ENCODE data around the gene BTBD6. TPM values are rescaled to one million over a fixed set of nuclear protein-coding genes. Genes with fewer than 3 reads are reported as not detected.
A peak's percentile ranks its signal among the peaks of the same experiment; 100 is the strongest.
"Not testable (repeated sequence)": the region's sequence is repeated elsewhere in the genome, so short reads cannot be mapped to it uniquely, and the experiment has no call there.

The BTBD6 gene
- total and polyA plus RNA-seq, 9 donors, result 32.6 to 46.6 (median 37.9) TPM

DNA sequence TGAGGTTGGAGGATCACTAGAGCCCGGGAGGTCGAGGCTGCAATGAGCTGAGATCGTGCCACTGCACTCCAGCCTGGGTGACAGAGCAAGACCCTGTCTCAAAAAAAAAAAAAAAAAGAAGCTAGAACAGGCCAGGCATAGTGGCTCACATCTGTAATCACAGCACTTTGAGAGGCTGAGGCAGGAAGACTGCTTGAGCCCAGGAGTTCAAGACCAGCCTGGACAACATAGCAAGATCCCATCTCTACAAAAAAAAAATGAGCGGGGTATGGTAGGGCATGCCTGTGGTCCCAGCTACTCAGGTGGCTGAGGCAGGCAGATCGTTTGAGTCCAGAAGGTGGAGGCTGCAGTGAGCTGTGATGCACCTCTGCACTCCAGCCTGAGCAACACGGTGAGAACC is 40.6 kb downstream of the BTBD6 start:
- H3K4me1 ChIP-seq (ENCODE audit: control insufficient read depth, insufficient read depth, low read length), result peaks cover 11% of the 10 kb centered on the region
- not testable (repeated sequence) for H3K36me3 ChIP-seq (ENCODE audit: control insufficient read depth, insufficient read depth, low read length); H3K9me3 ChIP-seq (replicated peaks; ENCODE audit: control insufficient read depth, low read depth, low read length); DNase-seq; H3K27ac ChIP-seq (ENCODE audit: low read length); H3K27me3 ChIP-seq (ENCODE audit: control insufficient read depth, insufficient read depth, low read length); H3K4me3 ChIP-seq (ENCODE audit: low read length)
- WGBS (ENCODE audit: insufficient coverage), result 78% methylated on average over 4 of the region's 6 CpGs

DNA sequence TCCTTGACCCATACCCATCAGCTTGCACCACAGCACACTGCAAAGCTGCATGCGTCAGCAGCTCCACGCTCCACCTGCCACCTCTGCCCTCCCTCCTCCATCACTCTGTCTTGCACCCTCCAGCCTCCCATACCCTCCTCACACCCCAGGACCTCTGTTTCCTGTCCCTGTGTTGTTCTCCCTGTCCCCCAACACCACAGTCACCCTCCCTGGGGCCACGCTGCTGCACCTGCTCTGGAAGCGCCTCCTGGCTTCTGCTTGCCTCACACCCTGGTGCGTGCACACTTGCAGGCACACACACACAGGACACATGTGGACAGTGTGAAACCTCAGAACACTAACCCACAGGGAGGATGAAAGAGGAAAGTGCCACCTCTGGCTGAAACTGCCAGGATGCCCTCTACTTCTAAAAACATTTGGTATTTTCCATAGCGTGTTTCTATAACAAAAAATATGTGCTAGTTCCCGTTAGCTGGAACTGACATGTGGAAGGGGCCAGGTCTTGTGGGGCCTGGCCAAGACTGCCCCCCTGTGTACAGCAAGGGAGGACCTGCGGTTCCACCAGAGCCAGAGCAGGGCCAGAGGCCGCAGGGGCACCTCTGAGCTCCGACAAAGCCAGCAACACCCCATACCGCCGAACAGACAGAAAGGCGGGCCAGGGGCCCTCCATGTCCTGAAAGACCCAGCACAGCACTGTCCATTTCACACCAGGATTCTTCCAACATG is 42.5 kb downstream of the BTBD6 start:
- H3K27me3 ChIP-seq (ENCODE audit: control insufficient read depth, insufficient read depth, low read length), result no peaks in the 10 kb centered on the region
- 79% methylated on average over 11 of the region's 13 CpGs for WGBS (ENCODE audit: insufficient coverage)
- H3K36me3 ChIP-seq (ENCODE audit: control insufficient read depth, insufficient read depth, low read length), result peaks cover 6% of the 10 kb centered on the region
- H3K4me3 ChIP-seq (ENCODE audit: low read length), result no peak overlapping the region
- no peak overlapping the region for H3K27ac ChIP-seq (ENCODE audit: low read length)
- H3K9me3 ChIP-seq (replicated peaks; ENCODE audit: control insufficient read depth, low read depth, low read length), result no peaks in the 10 kb centered on the region
- DNase-seq, result no peak
- H3K4me1 ChIP-seq (ENCODE audit: control insufficient read depth, insufficient read depth, low read length), result peaks cover 22% of the 10 kb centered on the region

DNA sequence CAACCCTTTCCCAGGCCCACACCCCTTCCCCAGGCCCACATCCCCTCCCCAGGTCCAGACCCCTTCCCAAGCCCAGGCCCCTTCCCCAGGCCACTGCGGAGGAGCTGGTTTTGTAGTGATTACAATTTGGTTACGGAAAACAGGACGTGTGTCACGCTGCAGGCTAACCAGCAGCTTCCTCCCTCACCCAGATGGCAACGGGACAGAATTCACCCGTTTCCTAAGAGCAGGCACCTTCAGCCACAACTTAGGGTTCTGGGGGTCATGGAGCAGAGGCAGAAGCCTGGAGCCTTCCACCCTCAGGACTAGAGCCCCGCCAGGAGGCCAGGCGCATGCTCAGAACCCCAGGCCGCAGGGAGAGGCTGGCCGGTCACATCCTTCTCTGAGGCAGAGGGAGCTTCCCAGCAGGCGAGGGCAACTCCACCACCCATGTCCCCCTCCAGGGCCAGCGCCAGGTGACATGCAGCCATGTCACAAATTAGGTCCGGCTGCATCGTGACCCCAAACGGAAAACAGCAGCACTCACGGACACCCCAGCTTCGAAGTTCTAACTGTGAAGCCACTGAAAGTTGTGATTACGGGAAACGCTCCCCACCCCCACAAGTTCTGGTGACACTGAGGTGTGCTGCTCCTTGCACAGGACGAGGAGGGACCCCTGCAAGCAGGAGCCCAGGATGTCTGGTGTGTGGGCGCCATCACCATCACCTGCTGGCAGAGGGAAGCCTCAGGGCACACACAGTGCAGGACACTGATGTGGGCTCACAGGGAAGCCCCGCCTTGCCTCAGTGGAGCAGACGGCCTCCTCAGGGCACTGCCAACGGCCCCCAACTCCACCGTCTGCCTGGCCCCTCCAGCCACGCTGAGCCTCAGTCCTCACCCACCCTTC is 44.7 kb downstream of the BTBD6 start:
- Histone ChIP-seq H3K27ac (ENCODE audit: low read length) (no peak overlapping the region), H3K36me3 (ENCODE audit: control insufficient read depth, insufficient read depth, low read length) (no peaks in the 10 kb centered on the region), H3K4me1 (ENCODE audit: control insufficient read depth, insufficient read depth, low read length) (peaks cover 22% of the 10 kb centered on the region), H3K27me3 (ENCODE audit: control insufficient read depth, insufficient read depth, low read length) (no peaks in the 10 kb centered on the region), H3K9me3 (replicated peaks; ENCODE audit: control insufficient read depth, low read depth, low read length) (no peaks in the 10 kb centered on the region), H3K4me3 (ENCODE audit: low read length) (no peak overlapping the region)
- DNase-seq, result no peak
- whole genome bisulfite sequencing (ENCODE audit: insufficient coverage), result 76% methylated on average over 18 of the region's 26 CpGs

DNA sequence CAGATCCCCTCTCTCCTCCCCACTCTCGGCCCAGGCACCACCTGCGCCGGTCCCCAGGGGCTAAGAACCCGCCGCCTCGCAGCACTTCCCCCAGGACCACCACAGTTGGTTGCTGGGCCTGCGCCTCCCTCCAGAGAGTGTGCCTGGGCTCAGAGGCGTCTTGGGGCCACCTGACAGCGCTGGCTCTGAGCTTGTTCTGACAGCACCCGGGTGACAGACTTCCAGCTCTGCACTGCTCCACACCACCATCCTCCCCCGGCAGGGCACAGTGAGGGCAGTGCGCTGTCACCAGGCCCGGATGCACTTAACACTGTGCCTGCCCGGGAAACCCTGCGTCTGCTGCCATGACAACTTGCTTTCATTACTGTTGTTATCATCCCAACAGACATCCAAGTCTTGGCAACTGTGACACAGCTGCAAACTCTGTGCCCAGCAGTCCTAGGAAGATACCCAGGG is 45.8 kb downstream of the BTBD6 start:
- WGBS (ENCODE audit: insufficient coverage), result 56% methylated on average over 13 of the region's 15 CpGs
- Histone ChIP-seq H3K4me3 (ENCODE audit: low read length) (no peak overlapping the region), H3K36me3 (ENCODE audit: control insufficient read depth, insufficient read depth, low read length) (no peaks in the 10 kb centered on the region), H3K27me3 (ENCODE audit: control insufficient read depth, insufficient read depth, low read length) (no peaks in the 10 kb centered on the region), H3K9me3 (replicated peaks; ENCODE audit: control insufficient read depth, low read depth, low read length) (no peaks in the 10 kb centered on the region), H3K27ac (ENCODE audit: low read length) (peak overlapping the region; percentile 74), H3K4me1 (ENCODE audit: control insufficient read depth, insufficient read depth, low read length) (peaks cover 22% of the 10 kb centered on the region)
- peak; percentile 73 for DNase-seq

DNA sequence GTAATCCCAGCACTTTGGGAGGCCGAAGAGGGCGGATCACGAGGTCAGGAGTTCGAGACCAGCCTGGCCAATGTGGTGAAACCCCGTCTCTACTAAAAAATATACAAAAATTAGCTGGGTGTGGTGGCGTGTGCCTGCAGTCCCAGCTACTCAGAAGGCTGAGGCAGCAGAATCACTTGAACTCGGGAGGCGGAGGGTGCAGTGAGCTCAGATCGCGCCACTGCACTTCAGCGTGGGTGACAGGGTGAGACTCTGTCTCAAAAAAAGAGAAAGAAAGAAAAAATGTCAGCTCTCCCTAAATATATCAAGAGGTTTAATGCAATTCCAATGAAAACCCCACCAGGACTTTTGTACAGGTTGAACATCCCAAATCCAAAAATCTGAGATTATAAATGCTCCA is 49.0 kb downstream of the BTBD6 start:
- H3K27ac ChIP-seq (ENCODE audit: low read length); H3K27me3 ChIP-seq (ENCODE audit: control insufficient read depth, insufficient read depth, low read length); H3K36me3 ChIP-seq (ENCODE audit: control insufficient read depth, insufficient read depth, low read length); DNase-seq; H3K4me3 ChIP-seq (ENCODE audit: low read length); H3K9me3 ChIP-seq (replicated peaks; ENCODE audit: control insufficient read depth, low read depth, low read length): not testable (repeated sequence)
- peaks cover 26% of the 10 kb centered on the region for H3K4me1 ChIP-seq (ENCODE audit: control insufficient read depth, insufficient read depth, low read length)
- 94% methylated on average over 3 of the region's 11 CpGs for WGBS (ENCODE audit: insufficient coverage)

DNA sequence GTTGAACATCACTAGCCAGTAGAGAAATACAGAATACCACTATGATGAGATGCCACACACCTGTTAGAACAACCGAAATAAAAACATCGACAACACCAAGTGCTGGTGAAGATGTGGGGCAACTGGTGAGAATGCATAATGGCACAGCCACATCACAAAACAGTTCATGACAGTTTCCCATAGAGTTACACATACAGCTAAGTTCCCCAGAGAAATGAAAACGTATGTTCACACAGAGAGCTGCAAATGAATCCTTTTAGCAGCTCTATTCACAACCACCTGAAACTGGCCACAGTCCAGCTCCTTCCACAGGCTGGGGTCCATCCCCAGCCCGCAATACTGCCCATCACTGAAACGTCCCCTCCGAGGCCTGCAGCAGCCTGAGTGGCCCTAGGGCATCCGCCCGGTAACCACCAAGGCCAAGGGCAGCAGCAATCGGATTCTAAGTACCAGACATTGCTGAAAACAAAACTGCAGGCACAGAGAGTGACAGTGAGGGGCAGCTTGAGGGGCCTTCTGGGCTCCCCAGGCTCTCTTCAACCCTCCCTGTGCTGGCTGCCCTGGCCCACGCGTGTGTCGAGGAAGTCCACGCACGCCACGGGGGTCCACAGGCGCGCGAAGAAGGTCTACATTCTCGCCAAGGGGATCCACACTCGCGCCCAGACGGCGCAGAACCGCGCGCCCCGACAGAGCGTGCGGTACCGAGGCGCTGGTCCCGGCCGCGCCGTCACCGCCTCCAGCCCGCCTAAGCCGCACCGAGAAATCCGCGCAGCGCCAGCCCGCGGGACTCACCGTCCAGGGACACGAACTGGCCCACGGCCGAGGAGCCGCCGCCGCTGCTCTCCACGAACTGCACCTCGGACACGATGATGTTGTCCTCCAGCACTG is 51.6 kb downstream of the BTBD6 start:
- DNase-seq, result peak; percentile 45

More for the DNA sequence above, 51.6 kb downstream of the BTBD6 start:
- H3K36me3 ChIP-seq (ENCODE audit: control insufficient read depth, insufficient read depth, low read length), result peaks cover 4% of the 10 kb centered on the region
- H3K9me3 ChIP-seq (replicated peaks; ENCODE audit: control insufficient read depth, low read depth, low read length), result no peaks in the 10 kb centered on the region
- peaks cover 10% of the 10 kb centered on the region for H3K4me1 ChIP-seq (ENCODE audit: control insufficient read depth, insufficient read depth, low read length)
- H3K27ac ChIP-seq (ENCODE audit: low read length), result peak overlapping the region; percentile 77
- H3K27me3 ChIP-seq (ENCODE audit: control insufficient read depth, insufficient read depth, low read length), result no peaks in the 10 kb centered on the region
- WGBS (ENCODE audit: insufficient coverage), result 2% methylated on average over 52 of the region's 54 CpGs
- H3K4me3 ChIP-seq (ENCODE audit: low read length), result peak overlapping the region; percentile 76

Other genes with a start within 250 kb of the BTBD6 start
- 15.6 TPM for gene CDCA4, start 227.4 kb upstream of the BTBD6 start, total RNA-seq
- gene CDCA4, start 227.4 kb upstream of the BTBD6 start, polyA plus RNA-seq (ENCODE audit: insufficient read depth in 1 of 8, insufficient read length in 8 of 8, low replicate concordance in 1 of 8), result 10 to 100 TPM; 16.5 to 28.0 (median 22.4) TPM
- 0.75 TPM for gene GPR132, start 183.1 kb upstream of the BTBD6 start, total RNA-seq
- 1 to 10 TPM in 2 of 8 donors, under 1 TPM in 6; 0.41 to 1.5 (median 0.69) TPM for gene GPR132, start 183.1 kb upstream of the BTBD6 start, polyA plus RNA-seq (ENCODE audit: insufficient read depth in 1 of 8, insufficient read length in 8 of 8, low replicate concordance in 1 of 8)
- 23.8 TPM for gene JAG2, start 79.8 kb upstream of the BTBD6 start, total RNA-seq
- gene JAG2, start 79.8 kb upstream of the BTBD6 start, polyA plus RNA-seq (ENCODE audit: insufficient read depth in 1 of 8, insufficient read length in 8 of 8, low replicate concordance in 1 of 8), result 10 to 100 TPM; 24.5 to 53.7 (median 46.1) TPM
- gene NUDT14, start 67.2 kb upstream of the BTBD6 start, total RNA-seq, result 21.9 TPM
- 10 to 100 TPM; 10.5 to 22.8 (median 15.8) TPM for gene NUDT14, start 67.2 kb upstream of the BTBD6 start, polyA plus RNA-seq (ENCODE audit: insufficient read depth in 1 of 8, insufficient read length in 8 of 8, low replicate concordance in 1 of 8)
- gene BRF1, start 52.5 kb downstream of the BTBD6 start, total RNA-seq, result 29.9 TPM
- 10 to 100 TPM; 25.3 to 31.3 (median 27.9) TPM for gene BRF1, start 52.5 kb downstream of the BTBD6 start, polyA plus RNA-seq (ENCODE audit: insufficient read depth in 1 of 8, insufficient read length in 8 of 8, low replicate concordance in 1 of 8)
- gene PACS2, start 66.2 kb downstream of the BTBD6 start, total RNA-seq, result 66.2 TPM
- gene PACS2, start 66.2 kb downstream of the BTBD6 start, polyA plus RNA-seq (ENCODE audit: insufficient read depth in 1 of 8, insufficient read length in 8 of 8, low replicate concordance in 1 of 8), result 100 to 1,000 TPM in 3 of 8 donors, 10 to 100 TPM in 5; 67.1 to 110 (median 87.9) TPM
- gene TEX22, start 150.0 kb downstream of the BTBD6 start, total RNA-seq, result 0.49 TPM
- gene TEX22, start 150.0 kb downstream of the BTBD6 start, polyA plus RNA-seq (ENCODE audit: insufficient read depth in 1 of 8, insufficient read length in 8 of 8, low replicate concordance in 1 of 8), result 1 to 10 TPM in 1 of 8 donors, under 1 TPM in 7; 0.23 to 1.1 (median 0.47) TPM
- 41.8 TPM for gene MTA1, start 171.3 kb downstream of the BTBD6 start, total RNA-seq
- 100 to 1,000 TPM in 3 of 8 donors, 10 to 100 TPM in 5; 64.1 to 112 (median 91.3) TPM for gene MTA1, start 171.3 kb downstream of the BTBD6 start, polyA plus RNA-seq (ENCODE audit: insufficient read depth in 1 of 8, insufficient read length in 8 of 8, low replicate concordance in 1 of 8)
- gene CRIP2, start 226.3 kb downstream of the BTBD6 start, total RNA-seq, result 144 TPM
- gene CRIP2, start 226.3 kb downstream of the BTBD6 start, polyA plus RNA-seq (ENCODE audit: insufficient read depth in 1 of 8, insufficient read length in 8 of 8, low replicate concordance in 1 of 8), result 100 to 1,000 TPM; 203 to 335 (median 255) TPM
- gene CRIP1, start 238.4 kb downstream of the BTBD6 start, total RNA-seq, result 39.3 TPM
- 10 to 100 TPM; 32.6 to 64.4 (median 56.7) TPM for gene CRIP1, start 238.4 kb downstream of the BTBD6 start, polyA plus RNA-seq (ENCODE audit: insufficient read depth in 1 of 8, insufficient read length in 8 of 8, low replicate concordance in 1 of 8)
- gene TEDC1, start 242.7 kb downstream of the BTBD6 start, total RNA-seq, result 7.0 TPM
- gene TEDC1, start 242.7 kb downstream of the BTBD6 start, polyA plus RNA-seq (ENCODE audit: insufficient read depth in 1 of 8, insufficient read length in 8 of 8, low replicate concordance in 1 of 8), result 1 to 10 TPM; 5.6 to 9.3 (median 7.7) TPM